Measurements from ENCODE around the gene AWAT2. TPM values are rescaled to one million over a fixed set of nuclear protein-coding genes. Genes with fewer than 3 reads are reported as not detected.

AWAT2 gene
- polyA plus RNA-seq, 3 donors from 2014 or later = not detected

DNA sequence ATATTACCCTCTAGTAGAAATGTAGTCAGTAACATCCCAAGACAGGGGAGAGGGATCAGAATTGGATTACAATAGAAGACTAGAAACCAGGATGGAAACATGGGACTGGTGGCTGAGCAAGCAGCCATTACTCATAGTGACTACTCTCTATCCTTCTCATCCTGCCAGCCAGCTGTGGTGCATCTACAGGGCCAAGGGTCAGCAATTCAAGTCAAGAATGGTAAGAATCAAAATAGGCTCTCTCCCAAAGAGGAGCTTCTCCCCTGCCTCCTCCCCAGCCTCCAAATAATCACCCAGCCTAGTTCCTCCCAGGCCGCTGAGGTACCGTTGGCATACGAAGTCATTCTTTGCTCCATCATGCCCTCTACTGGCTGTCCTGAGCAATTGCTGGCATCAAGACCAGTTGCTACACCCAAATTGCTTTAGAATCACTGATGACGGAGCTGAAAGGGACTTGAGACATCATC lies 19.4 kb downstream of the AWAT2 start:
- H3K36me3 Mint-ChIP-seq = no peaks in the 10 kb centered on the region
- H3K4me3 Mint-ChIP-seq = no peak overlapping the region
- H3K4me1 Mint-ChIP-seq = no peaks in the 10 kb centered on the region
- peaks cover 0 to 17% (median 2%) of the 10 kb centered on the region in 3 donors for H3K27me3 Mint-ChIP-seq (ENCODE audit: low read depth in 3 of 3)
- no peaks in the 10 kb centered on the region for H3K9me3 Mint-ChIP-seq
- DNase-seq = peak; percentile 6 to 36 (median 27)
- no peak overlapping the region for H3K27ac Mint-ChIP-seq

DNA sequence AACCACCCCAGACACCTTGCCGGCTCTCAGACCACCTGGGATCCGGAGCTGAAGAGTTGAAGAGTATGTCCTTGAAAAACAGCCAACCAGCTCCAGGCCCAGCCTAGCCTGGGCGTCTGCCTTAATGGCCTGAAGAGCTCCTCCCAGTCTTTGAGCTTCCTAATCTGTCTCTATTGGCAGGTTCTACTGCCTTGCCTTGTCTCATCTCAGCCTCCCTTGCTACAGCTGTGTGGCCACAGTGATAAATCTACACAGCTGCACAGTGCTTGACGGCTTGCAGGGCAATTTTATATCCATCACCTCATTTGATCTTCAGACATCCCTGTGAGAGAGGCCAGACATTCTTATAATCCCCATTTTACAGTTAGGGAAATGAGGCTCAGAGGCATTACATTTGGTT lies 19.9 kb downstream of the AWAT2 start:
- H3K27ac Mint-ChIP-seq = no peak overlapping the region
- no peak overlapping the region for H3K4me3 Mint-ChIP-seq
- H3K4me1 Mint-ChIP-seq = no peaks in the 10 kb centered on the region
- H3K36me3 Mint-ChIP-seq = no peaks in the 10 kb centered on the region
- DNase-seq = no peak
- peaks cover 0 to 17% (median 2%) of the 10 kb centered on the region in 3 donors for H3K27me3 Mint-ChIP-seq (ENCODE audit: low read depth in 3 of 3)
- H3K9me3 Mint-ChIP-seq = no peaks in the 10 kb centered on the region

DNA sequence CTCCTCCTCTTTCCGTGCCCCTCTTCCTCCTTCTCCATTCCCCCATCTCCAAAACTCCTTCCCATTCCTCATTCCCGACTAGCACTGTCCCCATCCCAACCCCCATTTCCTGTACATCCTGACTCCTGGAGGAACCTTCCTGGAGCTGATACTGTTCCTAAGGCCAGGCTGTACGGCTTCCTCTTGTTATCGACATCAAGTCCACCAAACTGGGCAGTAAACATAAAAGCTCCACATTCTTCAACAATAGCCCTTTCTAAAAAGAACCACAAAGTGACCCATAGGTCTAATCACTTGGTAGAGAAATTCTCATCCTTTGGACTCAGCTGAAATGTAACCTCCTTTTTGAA lies 22.9 kb downstream of the AWAT2 start:
- Mint-ChIP-seq H3K9me3 (no peaks in the 10 kb centered on the region), H3K4me1 (no peaks in the 10 kb centered on the region), H3K27ac (no peak overlapping the region), H3K36me3 (no peaks in the 10 kb centered on the region), H3K4me3 (no peak overlapping the region), H3K27me3 (ENCODE audit: low read depth in 3 of 3) (peaks cover 0 to 15% (median 4%) of the 10 kb centered on the region in 3 donors)
- DNase-seq = no peak

DNA sequence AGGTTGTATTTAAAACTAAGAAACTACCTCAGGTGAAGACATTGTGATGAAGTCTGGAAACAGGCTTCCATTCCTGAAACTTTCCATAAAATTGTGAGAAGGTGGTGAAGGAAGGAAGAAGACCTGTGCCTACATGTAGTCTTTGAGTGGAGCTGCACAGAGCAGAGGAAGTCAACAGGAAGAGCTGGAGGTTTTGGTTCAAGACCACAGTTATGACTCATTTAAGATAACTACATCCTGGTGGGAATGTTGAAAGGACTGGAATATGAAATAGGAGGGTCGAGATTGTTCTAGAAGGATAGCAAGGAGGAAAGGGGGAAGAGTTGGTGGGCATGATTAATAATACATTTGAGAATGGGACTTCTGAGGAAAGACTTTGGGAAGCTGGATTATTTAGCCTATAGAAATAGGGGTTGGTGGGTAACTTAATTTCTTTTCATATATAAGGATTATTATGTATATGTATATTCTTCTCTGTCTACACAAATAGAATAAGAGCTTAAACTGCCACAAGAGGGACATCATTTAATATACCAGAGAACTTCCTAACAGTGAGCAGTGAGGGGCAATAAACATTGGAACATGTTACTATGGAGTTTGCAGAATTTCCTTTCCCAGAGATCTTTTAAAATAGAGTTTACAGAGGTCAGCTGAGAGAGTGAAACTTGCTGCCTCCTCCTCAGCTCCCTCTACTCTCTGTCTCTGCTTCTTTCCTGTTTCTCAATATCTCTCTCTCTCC lies 23.5 kb downstream of the AWAT2 start:
- no peak overlapping the region for H3K4me3 Mint-ChIP-seq
- DNase-seq = no peak
- peaks cover 0 to 11% (median 6%) of the 10 kb centered on the region in 3 donors for H3K27me3 Mint-ChIP-seq (ENCODE audit: low read depth in 3 of 3)
- H3K9me3 Mint-ChIP-seq = no peaks in the 10 kb centered on the region
- H3K4me1 Mint-ChIP-seq = no peaks in the 10 kb centered on the region
- H3K36me3 Mint-ChIP-seq = no peaks in the 10 kb centered on the region
- no peak overlapping the region for H3K27ac Mint-ChIP-seq

DNA sequence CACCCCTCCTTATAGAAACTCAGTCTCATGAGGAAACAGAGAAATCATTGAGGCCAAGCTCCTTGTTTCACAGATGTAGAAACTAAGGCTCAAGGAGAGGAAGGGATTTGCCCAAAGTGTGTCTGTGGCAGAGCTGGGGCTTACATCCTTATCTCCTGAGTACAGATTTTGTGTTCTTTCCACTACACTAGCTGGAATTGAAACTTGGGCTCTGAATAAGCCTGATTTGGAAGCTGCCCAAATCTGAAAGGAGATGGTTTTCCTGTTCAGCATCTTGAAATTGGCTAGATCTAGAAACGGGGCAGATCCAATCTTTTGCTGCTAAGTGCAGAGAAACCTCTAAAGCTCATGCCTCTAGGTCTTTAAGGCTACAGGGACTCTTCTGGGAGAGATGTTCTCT lies 24.3 kb downstream of the AWAT2 start:
- Mint-ChIP-seq H3K36me3 (no peaks in the 10 kb centered on the region), H3K27ac (no peak overlapping the region), H3K4me1 (no peaks in the 10 kb centered on the region), H3K9me3 (no peaks in the 10 kb centered on the region), H3K4me3 (no peak overlapping the region), H3K27me3 (ENCODE audit: low read depth in 3 of 3) (peaks cover 0 to 10% (median 6%) of the 10 kb centered on the region in 3 donors)
- no peak for DNase-seq

DNA sequence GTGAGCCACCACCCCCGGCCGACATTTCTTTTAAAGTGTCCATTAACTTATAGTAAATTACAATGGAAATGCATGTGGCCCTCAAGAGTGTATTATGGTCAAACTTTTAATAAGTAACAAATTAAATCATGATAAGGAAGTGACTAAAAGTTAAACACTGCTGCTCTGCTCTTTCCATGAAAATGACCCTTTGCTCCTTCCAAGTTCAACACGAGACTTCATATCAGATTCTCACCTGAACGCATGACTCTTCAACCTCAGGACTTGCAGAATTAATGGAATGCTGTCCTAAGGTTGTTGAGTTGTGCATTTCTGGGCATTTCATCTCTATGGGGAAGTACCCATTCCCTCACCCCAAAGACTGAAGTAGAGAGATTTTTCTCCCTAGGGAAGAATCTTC lies 27.1 kb downstream of the AWAT2 start:
- Mint-ChIP-seq H3K36me3 (no peaks in the 10 kb centered on the region), H3K4me1 (no peaks in the 10 kb centered on the region), H3K27ac (no peak overlapping the region), H3K9me3 (no peaks in the 10 kb centered on the region), H3K4me3 (no peak overlapping the region), H3K27me3 (ENCODE audit: low read depth in 3 of 3) (peaks cover 0 to 11% (median 6%) of the 10 kb centered on the region in 3 donors)
- DNase-seq = no peak

DNA sequence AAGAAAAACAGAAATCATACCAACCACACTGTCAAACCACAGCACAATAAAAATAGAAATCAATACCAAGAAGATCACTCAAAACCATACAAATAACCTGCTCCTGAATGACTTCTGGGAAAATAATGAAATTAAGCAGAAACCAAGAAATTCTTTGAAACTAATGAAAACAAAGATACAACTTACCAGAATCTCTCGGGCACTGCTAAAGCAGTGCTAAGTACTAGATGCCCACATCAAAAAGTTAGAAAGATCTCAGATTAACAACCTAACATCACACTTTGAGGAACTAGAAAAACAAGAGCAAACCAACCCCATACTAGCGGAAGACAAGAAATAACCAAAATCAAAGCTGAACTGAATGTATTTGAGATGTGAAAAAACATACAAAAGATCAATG lies 33.2 kb downstream of the AWAT2 start:
- DNase-seq = no peak
- no peaks in the 10 kb centered on the region for H3K36me3 Mint-ChIP-seq

DNA sequence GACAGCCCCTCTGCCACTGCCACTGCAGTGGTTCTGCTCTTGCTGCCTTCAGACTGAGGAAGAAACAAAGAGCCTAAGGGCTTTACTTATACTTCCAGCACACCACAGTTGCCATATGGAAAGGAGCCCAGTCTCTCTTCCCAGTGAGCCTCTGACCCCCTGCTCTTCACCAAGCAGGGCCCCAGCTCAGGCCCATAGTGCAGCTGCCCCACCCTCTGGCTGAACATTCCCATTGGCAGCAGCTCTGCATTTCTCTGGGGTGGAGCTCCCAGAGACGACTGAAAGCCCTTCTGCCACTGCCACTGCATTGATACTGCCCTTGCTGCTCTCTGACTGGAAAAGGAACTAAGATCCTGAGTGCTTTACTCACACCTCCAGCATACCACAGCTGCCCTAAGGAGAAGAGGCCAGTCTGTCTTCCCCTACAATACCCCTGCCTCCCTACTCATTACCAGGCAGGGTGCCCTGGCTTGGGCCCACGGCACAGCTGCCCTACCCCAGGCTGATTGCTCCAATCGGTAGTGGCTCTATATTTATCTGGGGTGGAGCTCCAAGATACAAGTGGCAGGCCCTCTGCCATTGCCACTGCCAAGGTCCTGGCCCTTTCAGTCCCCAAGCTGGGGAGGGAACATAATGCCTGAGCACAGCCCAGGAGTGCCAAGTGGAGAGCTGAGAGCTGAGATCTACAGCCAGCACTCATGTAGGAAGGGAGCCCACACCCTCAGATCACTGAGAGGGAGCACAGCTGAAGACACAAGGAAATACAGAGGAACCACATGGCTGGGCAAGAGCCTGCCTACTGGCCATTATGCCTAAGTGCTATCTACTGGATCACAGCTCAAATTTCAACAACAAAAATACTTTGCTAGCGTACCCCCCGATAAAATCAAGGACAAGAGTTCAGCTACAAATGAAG lies 36.0 kb downstream of the AWAT2 start:
- Mint-ChIP-seq H3K27me3 (ENCODE audit: low read depth in 3 of 3) (peaks cover 0 to 15% (median 2%) of the 10 kb centered on the region in 3 donors), H3K4me3 (no peak overlapping the region), H3K9me3 (no peaks in the 10 kb centered on the region), H3K27ac (no peak overlapping the region), H3K36me3 (no peaks in the 10 kb centered on the region), H3K4me1 (no peaks in the 10 kb centered on the region)
- no peak for DNase-seq

More for the DNA sequence above, 33.2 kb downstream of the AWAT2 start:
- Mint-ChIP-seq H3K9me3 (no peaks in the 10 kb centered on the region), H3K27ac (no peak overlapping the region), H3K27me3 (ENCODE audit: low read depth in 3 of 3) (peaks cover 0 to 15% (median 3%) of the 10 kb centered on the region in 3 donors), H3K4me3 (no peak overlapping the region), H3K4me1 (no peaks in the 10 kb centered on the region)

DNA sequence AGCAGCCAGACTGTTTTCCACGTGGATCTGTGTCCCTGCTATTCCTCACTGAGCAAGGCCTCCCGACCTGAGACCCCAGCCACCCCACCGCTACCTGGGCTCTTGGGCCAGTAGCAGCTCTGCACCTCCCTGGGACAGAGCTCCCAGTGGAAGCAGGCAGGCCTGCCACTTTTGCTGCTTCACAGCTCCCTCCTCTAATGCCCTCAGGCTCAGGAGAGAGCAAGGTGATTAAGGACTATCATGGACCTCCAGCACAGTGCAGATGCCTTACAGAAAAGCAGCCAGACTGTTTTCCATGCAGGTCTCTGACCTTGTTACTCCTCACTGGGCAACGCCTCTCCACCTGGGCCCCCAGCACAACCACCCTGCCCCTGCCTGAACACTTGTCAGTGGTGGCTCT lies 37.0 kb downstream of the AWAT2 start:
- no peak for DNase-seq
- peaks cover 0 to 11% (median 2%) of the 10 kb centered on the region in 3 donors for H3K27me3 Mint-ChIP-seq (ENCODE audit: low read depth in 3 of 3)
- no peak overlapping the region for H3K27ac Mint-ChIP-seq
- no peak overlapping the region for H3K4me3 Mint-ChIP-seq
- H3K9me3 Mint-ChIP-seq = no peaks in the 10 kb centered on the region
- no peaks in the 10 kb centered on the region for H3K4me1 Mint-ChIP-seq
- no peaks in the 10 kb centered on the region for H3K36me3 Mint-ChIP-seq

DNA sequence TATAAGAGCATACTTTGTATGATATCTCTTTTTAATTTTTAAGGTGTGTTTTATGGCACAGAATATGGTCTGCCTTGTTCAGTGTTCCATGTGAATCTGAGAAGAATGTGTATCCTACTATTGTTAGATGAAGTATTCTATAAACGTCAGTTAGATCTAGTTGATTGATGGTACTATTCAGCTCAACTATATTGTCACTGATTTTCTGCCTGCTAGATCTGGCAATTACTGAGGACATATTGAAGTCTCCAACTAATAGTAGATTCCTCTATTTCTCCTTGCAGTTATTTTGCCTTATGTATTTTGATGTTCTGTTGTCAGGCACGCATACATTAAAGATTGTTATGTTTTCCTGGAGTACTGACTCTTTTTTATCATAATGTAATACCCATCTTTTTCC lies 39.8 kb downstream of the AWAT2 start:
- Mint-ChIP-seq H3K27me3 (ENCODE audit: low read depth in 3 of 3) (peaks cover 0 to 5% (median 2%) of the 10 kb centered on the region in 3 donors), H3K36me3 (no peaks in the 10 kb centered on the region), H3K4me1 (no peaks in the 10 kb centered on the region), H3K27ac (no peak overlapping the region), H3K9me3 (no peaks in the 10 kb centered on the region), H3K4me3 (no peak overlapping the region)
- DNase-seq = no peak

DNA sequence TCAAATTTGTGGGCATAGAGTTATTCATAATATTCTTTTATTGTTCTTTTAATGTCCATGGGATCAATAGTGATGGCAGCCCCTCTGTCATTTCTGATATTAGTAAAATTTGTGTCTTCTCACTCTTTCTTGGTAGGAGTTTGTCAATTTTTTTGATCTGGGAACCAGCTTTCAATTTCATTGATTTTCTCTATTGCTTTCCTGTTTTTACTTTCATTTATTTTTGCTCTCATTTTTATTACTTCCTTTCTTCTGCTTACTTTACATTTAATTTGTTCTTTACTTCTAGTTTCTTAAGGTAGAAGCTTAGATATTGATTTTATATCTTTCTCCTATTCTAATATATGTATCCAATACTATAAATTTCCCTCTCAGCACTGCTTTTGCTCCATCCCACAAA lies 40.7 kb downstream of the AWAT2 start:
- H3K9me3 Mint-ChIP-seq = no peaks in the 10 kb centered on the region
- peaks cover 0 to 5% (median 2%) of the 10 kb centered on the region in 3 donors for H3K27me3 Mint-ChIP-seq (ENCODE audit: low read depth in 3 of 3)
- no peaks in the 10 kb centered on the region for H3K4me1 Mint-ChIP-seq
- H3K36me3 Mint-ChIP-seq = no peaks in the 10 kb centered on the region
- no peak overlapping the region for H3K4me3 Mint-ChIP-seq
- no peak for DNase-seq
- H3K27ac Mint-ChIP-seq = no peak overlapping the region

DNA sequence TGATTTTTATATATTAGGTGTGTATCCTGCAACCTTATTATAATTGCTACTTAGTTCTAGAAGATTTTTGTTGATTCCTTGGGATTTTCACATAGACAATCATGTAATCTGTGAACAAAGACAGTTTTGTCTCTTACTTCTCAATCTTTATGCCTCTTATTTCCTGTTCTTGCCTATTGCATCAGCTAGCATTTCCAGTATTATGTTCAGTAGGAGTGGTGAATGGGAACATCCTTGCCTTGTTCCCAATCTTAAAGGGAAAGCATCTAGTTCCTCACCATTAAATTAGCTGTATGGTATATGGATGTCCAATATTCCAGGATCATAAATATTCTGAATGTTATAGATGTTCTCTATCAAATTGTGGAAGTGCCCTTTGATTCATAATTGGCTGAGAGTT lies 41.8 kb downstream of the AWAT2 start:
- H3K27me3 Mint-ChIP-seq (ENCODE audit: low read depth in 3 of 3) = peaks cover 0 to 5% (median 0%) of the 10 kb centered on the region in 3 donors
- no peaks in the 10 kb centered on the region for H3K4me1 Mint-ChIP-seq
- H3K36me3 Mint-ChIP-seq = no peaks in the 10 kb centered on the region
- no peak overlapping the region for H3K4me3 Mint-ChIP-seq
- DNase-seq = no peak
- H3K27ac Mint-ChIP-seq = no peak overlapping the region
- H3K9me3 Mint-ChIP-seq = no peaks in the 10 kb centered on the region

DNA sequence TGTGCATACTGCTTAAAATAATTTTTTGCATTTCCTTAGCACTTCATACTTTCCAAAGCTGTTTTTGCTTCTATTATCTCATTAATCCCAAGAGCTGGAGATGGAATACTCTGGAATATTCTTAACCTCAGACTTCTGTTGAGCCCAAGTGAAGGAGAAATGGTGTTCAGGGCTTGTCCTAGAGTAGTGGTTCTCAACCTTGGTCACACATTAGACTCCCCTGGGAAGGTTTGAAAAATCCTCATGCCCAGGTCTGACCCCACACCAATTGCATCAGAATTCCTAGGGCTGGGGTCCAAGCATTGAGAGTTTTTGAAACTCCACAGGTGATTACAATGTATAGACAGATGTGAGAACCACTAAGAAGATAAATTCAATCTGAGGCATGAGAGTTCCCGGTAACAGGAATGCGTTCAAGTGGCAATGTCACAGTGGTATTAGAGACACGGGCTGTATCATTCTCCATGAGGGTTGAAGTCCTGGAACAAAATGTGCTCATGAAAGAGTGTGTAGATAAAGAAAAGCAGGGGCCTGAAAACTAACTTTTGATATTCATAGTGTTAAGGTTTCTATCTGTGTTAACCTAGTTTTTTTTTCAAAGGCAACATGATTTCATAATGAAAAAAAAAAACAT lies 47.9 kb downstream of the AWAT2 start:
- DNase-seq = no peak
- Mint-ChIP-seq H3K27me3 (ENCODE audit: low read depth in 3 of 3) (peaks cover 2 to 10% (median 5%) of the 10 kb centered on the region in 3 donors), H3K9me3 (peaks cover 0 to 3% (median 0%) of the 10 kb centered on the region in 6 donors), H3K4me3 (no peak overlapping the region), H3K4me1 (no peaks in the 10 kb centered on the region), H3K36me3 (no peaks in the 10 kb centered on the region), H3K27ac (no peak overlapping the region)

DNA sequence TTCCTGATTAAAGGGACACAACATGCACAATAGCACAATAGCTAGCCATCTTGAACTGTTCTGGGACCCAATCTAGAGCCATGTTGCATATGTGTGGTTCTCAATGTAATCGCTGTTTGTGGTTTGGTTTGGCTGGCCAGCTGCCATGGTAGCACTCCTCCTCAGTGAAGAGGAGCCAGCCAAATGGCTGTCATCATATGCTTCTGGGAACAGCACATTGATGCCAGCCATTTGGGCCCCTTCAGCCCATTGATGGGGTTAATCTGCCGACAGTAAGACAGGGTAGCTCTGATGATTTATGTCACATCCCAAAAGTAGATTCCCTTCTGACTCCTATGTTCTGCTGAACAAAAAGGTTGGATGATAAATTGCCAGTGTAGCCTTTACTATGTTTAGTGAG lies 48.5 kb downstream of the AWAT2 start:
- no peak for DNase-seq
- no peak overlapping the region for H3K4me3 Mint-ChIP-seq
- H3K4me1 Mint-ChIP-seq = no peaks in the 10 kb centered on the region
- H3K27me3 Mint-ChIP-seq (ENCODE audit: low read depth in 3 of 3) = peaks cover 2 to 11% (median 5%) of the 10 kb centered on the region in 3 donors
- H3K9me3 Mint-ChIP-seq = peaks cover 0 to 3% (median 0%) of the 10 kb centered on the region in 6 donors
- no peaks in the 10 kb centered on the region for H3K36me3 Mint-ChIP-seq
- no peak overlapping the region for H3K27ac Mint-ChIP-seq
